ENCODE data around the gene BEND7.
"Not testable (repeated sequence)": the region's sequence is repeated elsewhere in the genome, so short reads cannot be mapped to it uniquely, and the experiment has no call there.

The BEND7 gene

DNA sequence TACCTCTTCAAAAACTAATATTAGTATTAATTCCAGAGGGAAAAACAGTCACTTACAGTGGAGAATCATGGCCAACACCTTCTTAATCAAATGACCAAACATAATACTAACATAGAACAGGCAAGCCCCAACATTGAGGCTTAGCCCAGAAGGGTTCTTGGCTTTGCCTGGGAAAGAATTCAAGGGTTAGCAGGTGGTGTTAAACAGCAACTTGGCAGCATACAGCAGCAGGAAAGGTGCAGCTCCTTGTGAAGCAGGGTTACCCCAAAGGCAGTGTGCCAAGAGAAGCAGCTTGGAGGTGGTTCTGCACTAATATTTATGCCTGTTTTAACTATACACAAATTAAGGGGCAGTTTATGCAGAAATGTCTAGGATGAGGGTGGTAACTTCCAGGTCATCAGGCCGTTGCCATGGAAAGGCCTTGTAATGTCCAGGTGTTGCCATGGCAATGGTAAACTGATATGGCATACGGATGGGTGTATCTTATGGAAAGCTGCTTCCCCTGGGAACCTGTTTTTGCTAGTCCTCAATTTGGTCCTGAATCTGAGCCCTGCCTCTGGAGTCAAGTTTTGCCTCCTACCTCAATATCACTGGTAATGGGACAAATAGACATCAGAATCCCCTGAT lies 27.2 kb upstream of the BEND7 start:
- Histone ChIP-seq H3K36me3 (ENCODE audit: insufficient read depth) (no peaks in the 10 kb centered on the region), H3K4me2 (no peak overlapping the region), H3K27ac (no peak overlapping the region), H3K79me2 (ENCODE audit: insufficient read depth, low read depth) (no peaks in the 10 kb centered on the region), H3K27me3 (ENCODE audit: insufficient read depth, low read depth) (no peaks in the 10 kb centered on the region), H3K4me1 (ENCODE audit: low read depth, poor library complexity, severe bottlenecking) (no peaks in the 10 kb centered on the region), H2AFZ (ENCODE audit: low read depth) (no peak overlapping the region), H3K9ac (no peak overlapping the region), H4K20me1 (ENCODE audit: insufficient read depth) (no peaks in the 10 kb centered on the region), H3K4me3 (IDR thresholded peaks at IDR 0.05; ENCODE audit: insufficient read depth, low read depth, low read length) (no peak overlapping the region)
- TF ChIP-seq, protein P1, sequence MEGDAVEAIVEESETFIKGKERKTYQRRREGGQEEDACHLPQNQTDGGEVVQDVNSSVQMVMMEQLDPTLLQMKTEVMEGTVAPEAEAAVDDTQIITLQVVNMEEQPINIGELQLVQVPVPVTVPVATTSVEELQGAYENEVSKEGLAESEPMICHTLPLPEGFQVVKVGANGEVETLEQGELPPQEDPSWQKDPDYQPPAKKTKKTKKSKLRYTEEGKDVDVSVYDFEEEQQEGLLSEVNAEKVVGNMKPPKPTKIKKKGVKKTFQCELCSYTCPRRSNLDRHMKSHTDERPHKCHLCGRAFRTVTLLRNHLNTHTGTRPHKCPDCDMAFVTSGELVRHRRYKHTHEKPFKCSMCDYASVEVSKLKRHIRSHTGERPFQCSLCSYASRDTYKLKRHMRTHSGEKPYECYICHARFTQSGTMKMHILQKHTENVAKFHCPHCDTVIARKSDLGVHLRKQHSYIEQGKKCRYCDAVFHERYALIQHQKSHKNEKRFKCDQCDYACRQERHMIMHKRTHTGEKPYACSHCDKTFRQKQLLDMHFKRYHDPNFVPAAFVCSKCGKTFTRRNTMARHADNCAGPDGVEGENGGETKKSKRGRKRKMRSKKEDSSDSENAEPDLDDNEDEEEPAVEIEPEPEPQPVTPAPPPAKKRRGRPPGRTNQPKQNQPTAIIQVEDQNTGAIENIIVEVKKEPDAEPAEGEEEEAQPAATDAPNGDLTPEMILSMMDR (conservative IDR thresholded peaks at IDR 0.05; ENCODE audit: low read depth, low read length), result no peak

DNA sequence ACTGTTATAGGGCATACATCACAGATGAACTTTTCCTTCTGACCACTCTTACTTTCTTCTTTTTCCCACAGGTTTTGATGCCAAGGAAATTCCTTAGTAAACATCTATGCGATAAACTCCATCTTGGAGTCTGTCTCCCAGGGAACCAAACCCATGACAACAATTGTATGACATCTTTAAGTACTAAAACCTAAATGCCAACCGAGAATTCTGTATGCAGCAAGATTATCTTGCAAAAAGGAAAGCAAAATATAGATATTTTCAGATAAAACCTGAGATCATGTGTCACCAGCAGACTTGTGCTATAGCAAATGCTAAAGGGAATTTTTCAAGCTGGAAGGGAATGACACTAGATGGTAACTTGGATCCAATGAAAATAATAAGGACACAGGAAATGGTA lies 22.0 kb upstream of the BEND7 start:
- H3K9ac ChIP-seq, result no peak overlapping the region
- no peak overlapping the region for H3K4me3 ChIP-seq (IDR thresholded peaks at IDR 0.05; ENCODE audit: insufficient read depth, low read depth, low read length)
- no peak overlapping the region for H3K27ac ChIP-seq
- H4K20me1 ChIP-seq (ENCODE audit: insufficient read depth), result no peaks in the 10 kb centered on the region
- no peak overlapping the region for H3K4me2 ChIP-seq
- no peaks in the 10 kb centered on the region for H3K4me1 ChIP-seq (ENCODE audit: low read depth, poor library complexity, severe bottlenecking)
- TF ChIP-seq, protein P1 (conservative IDR thresholded peaks at IDR 0.05; ENCODE audit: low read depth, low read length), result no peak
- H2AFZ ChIP-seq (ENCODE audit: low read depth), result no peak overlapping the region
- H3K27me3 ChIP-seq (ENCODE audit: insufficient read depth, low read depth), result no peaks in the 10 kb centered on the region
- no peaks in the 10 kb centered on the region for H3K36me3 ChIP-seq (ENCODE audit: insufficient read depth)
- H3K79me2 ChIP-seq (ENCODE audit: insufficient read depth, low read depth), result no peaks in the 10 kb centered on the region

DNA sequence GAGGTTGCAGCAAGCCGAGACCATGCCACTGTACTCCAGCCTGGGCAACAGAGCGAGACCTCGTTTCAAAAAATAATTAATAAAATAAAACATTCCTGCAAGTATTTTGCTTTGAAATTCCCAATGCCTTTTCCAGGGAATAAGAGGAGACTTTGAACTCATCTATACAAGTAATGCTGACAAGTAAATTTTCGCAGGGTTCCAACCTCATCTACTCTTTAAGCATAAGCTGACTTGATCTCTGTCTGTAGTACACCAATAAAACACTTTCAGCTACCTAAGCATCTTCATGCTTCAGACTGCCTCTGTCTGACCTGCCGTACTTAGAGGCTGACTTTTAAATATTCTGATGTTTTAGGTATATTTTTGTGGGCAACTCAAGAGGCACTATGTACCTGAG lies 13.7 kb upstream of the BEND7 start:
- Histone ChIP-seq H3K4me2 (no peak overlapping the region), H3K36me3 (ENCODE audit: insufficient read depth) (no peaks in the 10 kb centered on the region), H3K27me3 (ENCODE audit: insufficient read depth, low read depth) (no peaks in the 10 kb centered on the region), H3K4me3 (IDR thresholded peaks at IDR 0.05; ENCODE audit: insufficient read depth, low read depth, low read length) (no peak overlapping the region), H3K79me2 (ENCODE audit: insufficient read depth, low read depth) (no peaks in the 10 kb centered on the region), H4K20me1 (ENCODE audit: insufficient read depth) (no peaks in the 10 kb centered on the region), H3K9ac (no peak overlapping the region), H3K4me1 (ENCODE audit: low read depth, poor library complexity, severe bottlenecking) (no peaks in the 10 kb centered on the region), H2AFZ (ENCODE audit: low read depth) (no peak overlapping the region), H3K27ac (no peak overlapping the region)
- TF ChIP-seq, protein P1 (conservative IDR thresholded peaks at IDR 0.05; ENCODE audit: low read depth, low read length), result no peak

DNA sequence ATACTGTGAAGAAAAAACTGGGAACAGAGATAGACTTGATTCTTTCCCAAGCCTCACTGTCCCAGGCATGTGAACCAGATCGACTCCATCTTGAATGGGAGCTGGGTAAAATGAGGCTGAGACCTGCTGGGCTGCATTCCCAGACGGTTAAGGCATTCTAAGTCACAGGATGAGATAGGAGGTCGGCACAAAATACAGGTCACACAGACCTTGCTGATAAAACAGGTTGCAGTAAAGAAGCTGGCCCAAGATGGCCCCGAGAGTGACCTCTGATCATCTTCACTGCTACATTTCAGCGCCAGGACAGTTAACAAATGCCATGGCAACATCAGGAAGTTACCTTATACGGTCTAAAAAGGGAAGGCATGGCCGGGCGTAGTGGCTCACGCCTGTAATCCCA lies 9.2 kb upstream of the BEND7 start:
- not testable (repeated sequence) for H2AFZ ChIP-seq (ENCODE audit: low read depth); H3K4me1 ChIP-seq (ENCODE audit: low read depth, poor library complexity, severe bottlenecking); H3K4me2 ChIP-seq; H4K20me1 ChIP-seq (ENCODE audit: insufficient read depth); H3K4me3 ChIP-seq (IDR thresholded peaks at IDR 0.05; ENCODE audit: insufficient read depth, low read depth, low read length); H3K79me2 ChIP-seq (ENCODE audit: insufficient read depth, low read depth); H3K27ac ChIP-seq; H3K9ac ChIP-seq; H3K36me3 ChIP-seq (ENCODE audit: insufficient read depth); H3K27me3 ChIP-seq (ENCODE audit: insufficient read depth, low read depth)

DNA sequence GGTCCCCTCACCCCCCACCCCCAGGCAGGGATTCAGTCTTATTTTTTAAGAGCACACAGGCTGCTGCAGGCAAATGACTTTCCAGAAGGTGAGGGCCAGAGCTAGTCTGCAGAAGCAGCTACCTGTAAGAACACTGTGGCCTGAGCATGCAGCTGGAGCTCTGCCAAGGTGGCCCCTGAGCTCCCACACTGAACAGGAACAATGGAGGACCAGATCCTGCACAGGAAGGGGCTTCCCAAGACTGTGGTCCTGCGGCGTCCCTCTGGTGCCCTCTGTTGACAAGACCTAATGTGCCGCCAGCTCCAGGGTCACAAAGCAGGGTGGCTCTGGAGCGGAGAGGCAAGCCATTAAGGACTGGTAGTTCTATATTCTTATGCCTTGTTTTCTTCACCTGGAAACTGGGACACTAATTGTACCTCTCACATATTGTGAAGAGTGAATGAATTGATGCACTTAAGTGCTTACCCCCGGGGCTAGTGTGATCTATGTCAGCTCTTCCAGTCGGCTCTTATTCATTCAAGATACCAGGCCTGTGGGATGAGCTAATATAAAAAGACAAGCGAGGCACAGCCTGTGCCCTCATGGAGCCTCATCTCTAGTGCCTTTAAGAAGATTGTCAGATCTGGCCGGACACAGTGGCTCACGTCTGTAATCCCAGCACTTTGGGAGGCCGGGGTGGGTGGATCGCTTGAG lies 8.0 kb upstream of the BEND7 start:
- Histone ChIP-seq H3K79me2 (ENCODE audit: insufficient read depth, low read depth) (no peaks in the 10 kb centered on the region), H3K4me3 (IDR thresholded peaks at IDR 0.05; ENCODE audit: insufficient read depth, low read depth, low read length) (no peak overlapping the region), H3K27ac (no peak overlapping the region), H2AFZ (ENCODE audit: low read depth) (no peak overlapping the region), H3K36me3 (ENCODE audit: insufficient read depth) (no peaks in the 10 kb centered on the region), H3K27me3 (ENCODE audit: insufficient read depth, low read depth) (no peaks in the 10 kb centered on the region), H3K4me2 (no peak overlapping the region), H3K9ac (no peak overlapping the region), H4K20me1 (ENCODE audit: insufficient read depth) (no peaks in the 10 kb centered on the region), H3K4me1 (ENCODE audit: low read depth, poor library complexity, severe bottlenecking) (no peaks in the 10 kb centered on the region)
- TF ChIP-seq, protein P1 (conservative IDR thresholded peaks at IDR 0.05; ENCODE audit: low read depth, low read length), result peak; percentile 36
